ENCODE data around the gene SYT1. TPM values are rescaled to one million over a fixed set of nuclear protein-coding genes. Genes with fewer than 3 reads are reported as not detected.

Gene SYT1
- total RNA-seq, 1 experiment from 2014 or later, result 15.8 TPM

- Mint-ChIP-seq H3K4me3 (no peak overlapping the region), H3K27ac (no peak overlapping the region), H3K36me3 (ENCODE audit: insufficient read depth in 1 of 3, low read depth in 3 of 3) (peaks cover 5 to 10% (median 7%) of the 10 kb centered on the region in 3 experiments; a peak in 6 of 7 replicates), H3K9me3 (peaks cover 4 to 8% of the 10 kb centered on the region in 2 experiments; a peak in 4 of 5 replicates), H3K4me1 (peaks cover 13 to 17% of the 10 kb centered on the region in 2 experiments), H3K27me3 (ENCODE audit: low read depth) (no peaks in the 10 kb centered on the region)
- Histone ChIP-seq H2BK15ac (ENCODE audit: low read depth, low read length) (no peak overlapping the region), H4K20me1 (ENCODE audit: control insufficient read depth, insufficient read depth, insufficient read length) (no peaks in the 10 kb centered on the region), H3K23me2 (ENCODE audit: insufficient read length, low read depth, low read length, poor library complexity, severe bottlenecking) (no peaks in the 10 kb centered on the region), H4K91ac (ENCODE audit: insufficient read length, low read depth, low read length) (no peak overlapping the region), H3K14ac (ENCODE audit: insufficient read depth, low read length) (no peak overlapping the region), H3K4me2 (ENCODE audit: insufficient read depth, insufficient read length, low read length) (no peak overlapping the region), H3K27me3 (ENCODE audit: insufficient read depth, low read length) (no peaks in the 10 kb centered on the region), H3K4me1 (ENCODE audit: insufficient read depth, low read length) (peaks cover 2% of the 10 kb centered on the region; the same call in 1 of the 2 replicates), H3T11ph (ENCODE audit: low read length) (no peak overlapping the region), H3K79me2 (ENCODE audit: insufficient read depth, low read length) (no peaks in the 10 kb centered on the region), H2BK120ac (ENCODE audit: low read depth, low read length, poor library complexity, severe bottlenecking) (no peak overlapping the region), H4K8ac (replicated peaks; ENCODE audit: insufficient read length, low read depth, low read length) (no peak overlapping the region), H2BK20ac (ENCODE audit: low read depth, low read length, poor library complexity, severe bottlenecking) (no peak overlapping the region), H3K4ac (ENCODE audit: low read depth, low read length) (no peak overlapping the region), H3K9ac (ENCODE audit: extremely low read depth, insufficient read length, low read length) (no peak overlapping the region), H3K18ac (ENCODE audit: insufficient read length, low read depth, low read length) (no peak overlapping the region), H3K23ac (ENCODE audit: insufficient read length, low read depth, low read length) (no peak overlapping the region), H4K5ac (ENCODE audit: insufficient read length, low read depth, low read length) (no peak overlapping the region), H2BK12ac (ENCODE audit: insufficient read length, low read depth, low read length) (no peak overlapping the region), H2AFZ (ENCODE audit: low read length) (no peak overlapping the region), H2AK5ac (ENCODE audit: insufficient read length, low read length) (no peak overlapping the region), H3K9me3 (ENCODE audit: control insufficient read depth, low read depth, low read length) (no peaks in the 10 kb centered on the region), H3K27ac (ENCODE audit: insufficient read length, low read depth, low read length) (no peak overlapping the region), H3K56ac (ENCODE audit: insufficient read length, low read depth, low read length) (no peak overlapping the region), H3K79me1 (ENCODE audit: insufficient read depth, low read depth, low read length, poor library complexity, severe bottlenecking) (no peaks in the 10 kb centered on the region), H2BK5ac (ENCODE audit: insufficient read length, low read length) (no peak overlapping the region)
- no CpG with 5 or more reads among the region's 1 CpG for WGBS (ENCODE audit: extremely low coverage, insufficient read length, low lambda C conversion rate)
- TF ChIP-seq CTCF (conservative IDR thresholded peaks at IDR 0.05), result no peak
- DNase-seq, result no peak
Observed at GRCh38 chr12:79227091-79227490, 362.5 kb downstream of the SYT1 start.

Data from H9 (cell line).